ENCODE measurements around the gene NHLRC1. TPM values are rescaled to one million over a fixed set of nuclear protein-coding genes. Genes with fewer than 3 reads are reported as not detected.

Gene NHLRC1
- total and polyA plus RNA-seq, 2 of the 13 experiments (the other 11 are each of a cell fraction or from before 2014, with no cell fraction given), result 0.04 to 0.11 TPM

DNA sequence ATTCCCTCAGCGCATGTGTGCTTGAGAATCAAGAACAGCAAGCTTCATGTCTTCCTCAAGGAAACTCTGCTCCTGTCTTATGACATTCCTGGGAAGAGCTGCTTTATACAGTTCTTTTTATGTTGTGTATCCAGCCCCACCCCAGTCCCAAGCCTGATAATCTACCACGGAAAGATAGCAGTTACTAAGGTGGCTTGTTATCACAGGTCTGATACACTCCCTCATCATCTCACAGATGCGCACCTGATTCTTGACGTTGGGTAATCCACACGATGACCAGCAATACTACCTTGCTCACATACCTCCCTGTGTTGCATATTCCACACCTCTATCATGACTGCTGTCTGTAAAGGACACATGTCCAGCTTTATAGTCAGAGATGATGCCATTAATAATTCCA lies 3.2 kb downstream of the NHLRC1 start:
- no peak for ATAC-seq
- WGBS (ENCODE audit: low lambda C conversion rate), result 14% methylated on average over 5 of the region's 5 CpGs
- no TSS peak for BruUV-seq (replicated peaks)
- no peaks in the 10 kb centered on the region for H3K36me3 ChIP-seq (replicated peaks in 1 of 2; ENCODE audit: control insufficient read depth in 1 of 2, insufficient read depth in 2 of 2, low read length in 2 of 2)
- H3K4me1 ChIP-seq (ENCODE audit: insufficient read depth, low read length), result peaks cover 24% of the 10 kb centered on the region
- no peak overlapping the region for H3K9ac ChIP-seq (ENCODE audit: insufficient read depth, low read depth, low read length)
- intact Hi-C loops (cut with micrococcal nuclease; ENCODE audit: unreplicated experiment) (no loop called here), in situ Hi-C loops (cut with HindIII; ENCODE audit: extremely low pct_ligation_motif_present, low pct_unique_long_range_greater_than_20kb) (no loop called here)
- H3K27me3 ChIP-seq (ENCODE audit: control insufficient read depth in 1 of 2, insufficient read depth in 2 of 2, low read length in 2 of 2), result no peaks in the 10 kb centered on the region; a peak in 1 of 5 replicates
- ChIA-PET CTCF (ENCODE audit: low intra/inter-chr PET ratio, low total read pairs) (no interaction called here), POLR2A (interaction anchor here (0.7 kb wide), 1 partner anchor 234 kb away, joined by 4 read pairs; no protein-coding TSS in a partner anchor)
- H3K4me3 ChIP-seq (replicated peaks in 1 of 3; ENCODE audit: insufficient read depth in 1 of 3, low read depth in 2 of 3, low read length in 3 of 3), result no peak overlapping the region
- no peak for FAIRE-seq
- no peak overlapping the region for H2AFZ ChIP-seq (ENCODE audit: low read length)
- no peaks in the 10 kb centered on the region for H3K79me2 ChIP-seq (ENCODE audit: insufficient read depth, low read length)
- H3K27ac ChIP-seq (ENCODE audit: extremely low read length, insufficient read depth, low read length), result no peak overlapping the region
- H3K4me2 ChIP-seq (ENCODE audit: low read depth, low read length), result no peak overlapping the region
- H3K9me3 ChIP-seq (ENCODE audit: low read length), result no peaks in the 10 kb centered on the region
- H4K20me1 ChIP-seq (ENCODE audit: insufficient read depth, low read length), result no peaks in the 10 kb centered on the region
- no peak for DNase-seq (ENCODE audit: low spot score)
- TF ChIP-seq SNAPC2 (CRISPR knock-in tag; IDR thresholded peaks at IDR 0.05), result no peak
- TF ChIP-seq CBX2 (IDR thresholded peaks at IDR 0.05; ENCODE audit: low read depth, low read length), result no peak
- TF ChIP-seq CBX2 (CRISPR knock-in tag; IDR thresholded peaks at IDR 0.05; ENCODE audit: low read depth), result no peak
- TF ChIP-seq, protein P1, sequence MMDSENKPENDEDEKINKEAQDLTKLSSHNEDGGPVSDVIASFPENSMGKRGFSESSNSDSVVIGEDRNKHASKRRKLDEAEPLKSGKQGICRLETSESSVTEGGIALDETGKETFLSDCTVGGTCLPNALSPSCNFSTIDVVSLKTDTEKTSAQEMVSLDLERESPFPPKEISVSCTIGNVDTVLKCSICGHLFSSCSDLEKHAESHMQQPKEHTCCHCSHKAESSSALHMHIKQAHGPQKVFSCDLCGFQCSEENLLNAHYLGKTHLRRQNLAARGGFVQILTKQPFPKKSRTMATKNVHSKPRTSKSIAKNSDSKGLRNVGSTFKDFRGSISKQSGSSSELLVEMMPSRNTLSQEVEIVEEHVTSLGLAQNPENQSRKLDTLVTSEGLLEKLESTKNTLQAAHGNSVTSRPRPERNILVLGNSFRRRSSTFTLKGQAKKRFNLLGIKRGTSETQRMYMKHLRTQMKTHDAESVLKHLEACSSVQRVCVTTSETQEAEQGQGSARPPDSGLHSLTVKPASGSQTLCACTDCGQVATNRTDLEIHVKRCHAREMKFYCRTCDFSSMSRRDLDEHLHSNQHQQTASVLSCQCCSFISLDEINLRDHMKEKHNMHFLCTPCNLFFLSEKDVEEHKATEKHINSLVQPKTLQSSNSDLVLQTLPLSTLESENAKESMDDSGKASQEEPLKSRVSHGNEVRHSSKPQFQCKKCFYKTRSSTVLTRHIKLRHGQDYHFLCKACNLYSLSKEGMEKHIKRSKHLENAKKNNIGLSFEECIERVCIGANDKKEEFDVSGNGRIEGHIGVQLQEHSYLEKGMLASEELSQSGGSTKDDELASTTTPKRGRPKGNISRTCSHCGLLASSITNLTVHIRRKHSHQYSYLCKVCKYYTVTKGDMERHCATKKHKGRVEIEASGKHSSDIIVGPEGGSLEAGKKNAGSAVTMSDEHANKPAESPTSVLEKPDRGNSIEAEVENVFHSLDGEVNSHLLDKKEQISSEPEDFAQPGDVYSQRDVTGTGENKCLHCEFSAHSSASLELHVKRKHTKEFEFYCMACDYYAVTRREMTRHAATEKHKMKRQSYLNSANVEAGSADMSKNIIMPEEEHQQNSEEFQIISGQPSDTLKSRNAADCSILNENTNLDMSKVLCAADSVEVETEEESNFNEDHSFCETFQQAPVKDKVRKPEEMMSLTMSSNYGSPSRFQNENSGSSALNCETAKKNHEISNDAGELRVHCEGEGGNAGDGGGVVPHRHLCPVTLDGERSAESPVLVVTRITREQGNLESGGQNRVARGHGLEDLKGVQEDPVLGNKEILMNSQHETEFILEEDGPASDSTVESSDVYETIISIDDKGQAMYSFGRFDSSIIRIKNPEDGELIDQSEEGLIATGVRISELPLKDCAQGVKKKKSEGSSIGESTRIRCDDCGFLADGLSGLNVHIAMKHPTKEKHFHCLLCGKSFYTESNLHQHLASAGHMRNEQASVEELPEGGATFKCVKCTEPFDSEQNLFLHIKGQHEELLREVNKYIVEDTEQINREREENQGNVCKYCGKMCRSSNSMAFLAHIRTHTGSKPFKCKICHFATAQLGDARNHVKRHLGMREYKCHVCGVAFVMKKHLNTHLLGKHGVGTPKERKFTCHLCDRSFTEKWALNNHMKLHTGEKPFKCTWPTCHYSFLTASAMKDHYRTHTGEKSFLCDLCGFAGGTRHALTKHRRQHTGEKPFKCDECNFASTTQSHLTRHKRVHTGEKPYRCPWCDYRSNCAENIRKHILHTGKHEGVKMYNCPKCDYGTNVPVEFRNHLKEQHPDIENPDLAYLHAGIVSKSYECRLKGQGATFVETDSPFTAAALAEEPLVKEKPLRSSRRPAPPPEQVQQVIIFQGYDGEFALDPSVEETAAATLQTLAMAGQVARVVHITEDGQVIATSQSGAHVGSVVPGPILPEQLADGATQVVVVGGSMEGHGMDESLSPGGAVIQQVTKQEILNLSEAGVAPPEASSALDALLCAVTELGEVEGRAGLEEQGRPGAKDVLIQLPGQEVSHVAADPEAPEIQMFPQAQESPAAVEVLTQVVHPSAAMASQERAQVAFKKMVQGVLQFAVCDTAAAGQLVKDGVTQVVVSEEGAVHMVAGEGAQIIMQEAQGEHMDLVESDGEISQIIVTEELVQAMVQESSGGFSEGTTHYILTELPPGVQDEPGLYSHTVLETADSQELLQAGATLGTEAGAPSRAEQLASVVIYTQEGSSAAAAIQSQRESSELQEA (CRISPR knock-in tag; IDR thresholded peaks at IDR 0.05; ENCODE audit: not compliant biosample characterization), result no peak
- no peak for TF ChIP-seq SIN3B (IDR thresholded peaks at IDR 0.05; ENCODE audit: low read length)
- no peak for TF ChIP-seq REPIN1 (CRISPR knock-in tag; IDR thresholded peaks at IDR 0.05; ENCODE audit: borderline replicate concordance, low read depth)
- TF ChIP-seq ZNF709 (CRISPR knock-in tag; IDR thresholded peaks at IDR 0.05), result no peak
- no peak for TF ChIP-seq HIVEP1 (CRISPR knock-in tag; IDR thresholded peaks at IDR 0.05)
- TF ChIP-seq, protein P2, sequence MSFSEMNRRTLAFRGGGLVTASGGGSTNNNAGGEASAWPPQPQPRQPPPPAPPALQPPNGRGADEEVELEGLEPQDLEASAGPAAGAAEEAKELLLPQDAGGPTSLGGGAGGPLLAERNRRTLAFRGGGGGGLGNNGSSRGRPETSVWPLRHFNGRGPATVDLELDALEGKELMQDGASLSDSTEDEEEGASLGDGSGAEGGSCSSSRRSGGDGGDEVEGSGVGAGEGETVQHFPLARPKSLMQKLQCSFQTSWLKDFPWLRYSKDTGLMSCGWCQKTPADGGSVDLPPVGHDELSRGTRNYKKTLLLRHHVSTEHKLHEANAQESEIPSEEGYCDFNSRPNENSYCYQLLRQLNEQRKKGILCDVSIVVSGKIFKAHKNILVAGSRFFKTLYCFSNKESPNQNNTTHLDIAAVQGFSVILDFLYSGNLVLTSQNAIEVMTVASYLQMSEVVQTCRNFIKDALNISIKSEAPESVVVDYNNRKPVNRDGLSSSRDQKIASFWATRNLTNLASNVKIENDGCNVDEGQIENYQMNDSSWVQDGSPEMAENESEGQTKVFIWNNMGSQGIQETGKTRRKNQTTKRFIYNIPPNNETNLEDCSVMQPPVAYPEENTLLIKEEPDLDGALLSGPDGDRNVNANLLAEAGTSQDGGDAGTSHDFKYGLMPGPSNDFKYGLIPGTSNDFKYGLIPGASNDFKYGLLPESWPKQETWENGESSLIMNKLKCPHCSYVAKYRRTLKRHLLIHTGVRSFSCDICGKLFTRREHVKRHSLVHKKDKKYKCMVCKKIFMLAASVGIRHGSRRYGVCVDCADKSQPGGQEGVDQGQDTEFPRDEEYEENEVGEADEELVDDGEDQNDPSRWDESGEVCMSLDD (CRISPR knock-in tag; IDR thresholded peaks at IDR 0.05; ENCODE audit: borderline replicate concordance), result no peak
- TF ChIP-seq MZF1 (CRISPR knock-in tag; IDR thresholded peaks at IDR 0.05; ENCODE audit: borderline replicate concordance), result no peak
- TF ChIP-seq HMGA1 (CRISPR knock-in tag; conservative IDR thresholded peaks at IDR 0.05), result no peak
- TF ChIP-seq, protein P3, sequence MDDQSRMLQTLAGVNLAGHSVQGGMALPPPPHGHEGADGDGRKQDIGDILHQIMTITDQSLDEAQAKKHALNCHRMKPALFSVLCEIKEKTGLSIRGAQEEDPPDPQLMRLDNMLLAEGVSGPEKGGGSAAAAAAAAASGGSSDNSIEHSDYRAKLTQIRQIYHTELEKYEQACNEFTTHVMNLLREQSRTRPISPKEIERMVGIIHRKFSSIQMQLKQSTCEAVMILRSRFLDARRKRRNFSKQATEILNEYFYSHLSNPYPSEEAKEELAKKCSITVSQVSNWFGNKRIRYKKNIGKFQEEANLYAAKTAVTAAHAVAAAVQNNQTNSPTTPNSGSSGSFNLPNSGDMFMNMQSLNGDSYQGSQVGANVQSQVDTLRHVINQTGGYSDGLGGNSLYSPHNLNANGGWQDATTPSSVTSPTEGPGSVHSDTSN (CRISPR knock-in tag; IDR thresholded peaks at IDR 0.05; ENCODE audit: borderline replicate concordance), result no peak
- no peak for TF ChIP-seq ZNF333 (CRISPR knock-in tag; IDR thresholded peaks at IDR 0.05; ENCODE audit: borderline replicate concordance)
